Measurements from ENCODE around the gene MROH7.

DNA sequence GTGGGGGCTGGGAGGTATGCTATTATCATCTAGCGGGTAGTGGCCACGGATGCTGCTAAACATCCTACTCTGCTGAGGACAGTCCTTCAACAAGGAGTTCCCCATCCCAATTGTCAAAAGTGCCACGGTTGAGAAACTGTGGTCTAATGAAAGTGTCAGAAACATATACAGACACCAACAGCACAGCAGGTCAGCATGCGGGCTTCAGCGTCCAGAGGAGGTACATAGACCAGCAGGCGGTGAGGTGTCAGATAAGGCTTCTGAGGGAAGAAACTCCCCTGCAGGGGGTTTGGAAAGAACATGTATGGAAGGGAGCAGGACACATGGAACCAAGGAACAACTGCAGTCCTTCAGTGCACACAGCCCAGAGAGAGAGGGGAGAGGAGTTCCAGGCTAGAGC lies 69.3 kb downstream of the MROH7 start:
- TF ChIP-seq, protein P1, sequence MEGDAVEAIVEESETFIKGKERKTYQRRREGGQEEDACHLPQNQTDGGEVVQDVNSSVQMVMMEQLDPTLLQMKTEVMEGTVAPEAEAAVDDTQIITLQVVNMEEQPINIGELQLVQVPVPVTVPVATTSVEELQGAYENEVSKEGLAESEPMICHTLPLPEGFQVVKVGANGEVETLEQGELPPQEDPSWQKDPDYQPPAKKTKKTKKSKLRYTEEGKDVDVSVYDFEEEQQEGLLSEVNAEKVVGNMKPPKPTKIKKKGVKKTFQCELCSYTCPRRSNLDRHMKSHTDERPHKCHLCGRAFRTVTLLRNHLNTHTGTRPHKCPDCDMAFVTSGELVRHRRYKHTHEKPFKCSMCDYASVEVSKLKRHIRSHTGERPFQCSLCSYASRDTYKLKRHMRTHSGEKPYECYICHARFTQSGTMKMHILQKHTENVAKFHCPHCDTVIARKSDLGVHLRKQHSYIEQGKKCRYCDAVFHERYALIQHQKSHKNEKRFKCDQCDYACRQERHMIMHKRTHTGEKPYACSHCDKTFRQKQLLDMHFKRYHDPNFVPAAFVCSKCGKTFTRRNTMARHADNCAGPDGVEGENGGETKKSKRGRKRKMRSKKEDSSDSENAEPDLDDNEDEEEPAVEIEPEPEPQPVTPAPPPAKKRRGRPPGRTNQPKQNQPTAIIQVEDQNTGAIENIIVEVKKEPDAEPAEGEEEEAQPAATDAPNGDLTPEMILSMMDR (IDR thresholded peaks at IDR 0.05; ENCODE audit: low read depth, low read length, missing input control): no peak
- TF ChIP-seq RAD21 (IDR thresholded peaks at IDR 0.05) (no peak), YY1 (IDR thresholded peaks at IDR 0.05) (no peak), SP1 (IDR thresholded peaks at IDR 0.05) (no peak), FOXA1 (IDR thresholded peaks at IDR 0.05) (no peak), JUND (IDR thresholded peaks at IDR 0.05) (no peak)
- TF ChIP-seq, protein P2, sequence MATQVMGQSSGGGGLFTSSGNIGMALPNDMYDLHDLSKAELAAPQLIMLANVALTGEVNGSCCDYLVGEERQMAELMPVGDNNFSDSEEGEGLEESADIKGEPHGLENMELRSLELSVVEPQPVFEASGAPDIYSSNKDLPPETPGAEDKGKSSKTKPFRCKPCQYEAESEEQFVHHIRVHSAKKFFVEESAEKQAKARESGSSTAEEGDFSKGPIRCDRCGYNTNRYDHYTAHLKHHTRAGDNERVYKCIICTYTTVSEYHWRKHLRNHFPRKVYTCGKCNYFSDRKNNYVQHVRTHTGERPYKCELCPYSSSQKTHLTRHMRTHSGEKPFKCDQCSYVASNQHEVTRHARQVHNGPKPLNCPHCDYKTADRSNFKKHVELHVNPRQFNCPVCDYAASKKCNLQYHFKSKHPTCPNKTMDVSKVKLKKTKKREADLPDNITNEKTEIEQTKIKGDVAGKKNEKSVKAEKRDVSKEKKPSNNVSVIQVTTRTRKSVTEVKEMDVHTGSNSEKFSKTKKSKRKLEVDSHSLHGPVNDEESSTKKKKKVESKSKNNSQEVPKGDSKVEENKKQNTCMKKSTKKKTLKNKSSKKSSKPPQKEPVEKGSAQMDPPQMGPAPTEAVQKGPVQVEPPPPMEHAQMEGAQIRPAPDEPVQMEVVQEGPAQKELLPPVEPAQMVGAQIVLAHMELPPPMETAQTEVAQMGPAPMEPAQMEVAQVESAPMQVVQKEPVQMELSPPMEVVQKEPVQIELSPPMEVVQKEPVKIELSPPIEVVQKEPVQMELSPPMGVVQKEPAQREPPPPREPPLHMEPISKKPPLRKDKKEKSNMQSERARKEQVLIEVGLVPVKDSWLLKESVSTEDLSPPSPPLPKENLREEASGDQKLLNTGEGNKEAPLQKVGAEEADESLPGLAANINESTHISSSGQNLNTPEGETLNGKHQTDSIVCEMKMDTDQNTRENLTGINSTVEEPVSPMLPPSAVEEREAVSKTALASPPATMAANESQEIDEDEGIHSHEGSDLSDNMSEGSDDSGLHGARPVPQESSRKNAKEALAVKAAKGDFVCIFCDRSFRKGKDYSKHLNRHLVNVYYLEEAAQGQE (IDR thresholded peaks at IDR 0.05): no peak

All from liver (tissue), 3 donors.